Left lung (tissue), 10 donors: Measurements from ENCODE around the gene MAP6. TPM values are rescaled to one million over a fixed set of nuclear protein-coding genes. Genes with fewer than 3 reads are reported as not detected.

ENCODE experiments used
- ATAC-seq: fragments of 200-7000 bp; cut with Tn5 transposase; one replicate; pipeline ENCODE4 v1.9.1; 2020; ENCODE audit warnings: moderate library complexity
- DNase-seq, 4 donors: peaks; one replicate each; pipeline ENCODE4 v3.0.0-alpha.2; 2013 to 2020
- H3K27ac ChIP-seq, 2 donors: fragments of 200-600 bp; sonication (generic) in 1 of 2; one replicate each; pipeline versions ENCODE4 v1.5.0 to v1.8.0; 2020 to 2021
- H3K27me3 ChIP-seq, 2 donors: fragments of 200-600 bp; sonication (generic) in 1 of 2; one replicate each; pipeline versions ENCODE4 v1.5.0 to v1.8.0; 2020 to 2021
- H3K36me3 ChIP-seq, 2 donors: fragments of 200-600 bp; sonication (generic) in 1 of 2; one replicate each; pipeline versions ENCODE4 v1.5.0 to v1.8.0; 2020 to 2021
- H3K4me1 ChIP-seq, 2 donors: fragments of 200-600 bp; one replicate each; pipeline ENCODE4 v1.8.0; 2021
- H3K4me3 ChIP-seq, 2 donors: fragments of 200-600 bp; sonication (generic) in 1 of 2; one replicate each; pipeline versions ENCODE4 v1.5.0 to v1.8.0; 2020 to 2021; ENCODE audit warnings: mild to moderate bottlenecking in 1 of 2
- H3K9me3 ChIP-seq, 2 donors: fragments of 200-600 bp; sonication (generic) in 1 of 2; one replicate each; pipeline versions ENCODE4 v1.5.0 to v1.8.0; 2020 to 2021
- intact Hi-C, 2 donors: fragments of 100-400 bp; cut with DNase I; formaldehyde crosslinking; loops; one replicate each; pipeline versions ENCODE4 v1.11.2 to v1.14.2; 2022
- polyA plus RNA-seq, 6 donors: library from polyadenylated mRNA; unstranded; fragments of 120-200 nt; gene quantifications; one replicate each; pipeline ENCODE4 v1.2.1, GENCODE V29; 2013; ENCODE audit not compliant: insufficient read length in 6 of 6
- total RNA-seq, 2 donors: library from RNA; stranded (reverse); fragmentation: NEBNext Ultra II Directional; extraction: Animal tissue kit (Norgen Biotek cat#: 25700); gene quantifications; one replicate each; pipeline ENCODE4 v1.2.1, GENCODE V29; 2021
- TF ChIP-seq, protein P1 (sequence below), 2 donors: fragments of 200-600 bp; sonication (generic) in 1 of 2; IDR thresholded peaks; one replicate each; pipeline versions ENCODE4 v1.5.0 to v1.8.0; 2021; ENCODE audit warnings: antibody characterized with exemption in 2 of 2
- donor health status: DM: no; HTN: yes; CAD: no.
- donor health status: DM: no; HTN: no; CAD: no.

Gene MAP6
- total and polyA plus RNA-seq, 8 donors = 5.9 to 9.8 (median 7.8) TPM

DNA sequence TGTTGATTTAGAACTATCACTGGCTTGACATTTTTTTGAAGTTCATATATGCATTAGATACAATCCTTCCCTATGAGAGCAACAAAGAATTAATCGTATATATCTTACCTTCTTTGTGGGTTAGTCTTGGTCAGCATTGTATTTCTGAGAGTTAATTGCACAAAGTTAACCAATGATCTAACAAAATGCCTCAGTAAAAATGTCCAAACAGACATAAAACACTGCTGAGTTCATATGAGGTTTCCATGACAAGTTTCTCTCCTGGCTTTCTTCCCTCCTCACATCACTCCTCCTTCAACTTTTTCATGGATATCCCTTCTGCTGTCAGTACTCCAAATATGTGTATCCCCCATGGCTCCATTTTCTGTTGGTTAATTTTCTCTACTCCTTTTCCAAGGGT is 9.0 kb downstream of the MAP6 start:
- H3K9me3 ChIP-seq = no peaks in the 10 kb centered on the region
- intact Hi-C loops = no loop called here
- DNase-seq = no peak
- ATAC-seq = no peak
- TF ChIP-seq, protein P1, sequence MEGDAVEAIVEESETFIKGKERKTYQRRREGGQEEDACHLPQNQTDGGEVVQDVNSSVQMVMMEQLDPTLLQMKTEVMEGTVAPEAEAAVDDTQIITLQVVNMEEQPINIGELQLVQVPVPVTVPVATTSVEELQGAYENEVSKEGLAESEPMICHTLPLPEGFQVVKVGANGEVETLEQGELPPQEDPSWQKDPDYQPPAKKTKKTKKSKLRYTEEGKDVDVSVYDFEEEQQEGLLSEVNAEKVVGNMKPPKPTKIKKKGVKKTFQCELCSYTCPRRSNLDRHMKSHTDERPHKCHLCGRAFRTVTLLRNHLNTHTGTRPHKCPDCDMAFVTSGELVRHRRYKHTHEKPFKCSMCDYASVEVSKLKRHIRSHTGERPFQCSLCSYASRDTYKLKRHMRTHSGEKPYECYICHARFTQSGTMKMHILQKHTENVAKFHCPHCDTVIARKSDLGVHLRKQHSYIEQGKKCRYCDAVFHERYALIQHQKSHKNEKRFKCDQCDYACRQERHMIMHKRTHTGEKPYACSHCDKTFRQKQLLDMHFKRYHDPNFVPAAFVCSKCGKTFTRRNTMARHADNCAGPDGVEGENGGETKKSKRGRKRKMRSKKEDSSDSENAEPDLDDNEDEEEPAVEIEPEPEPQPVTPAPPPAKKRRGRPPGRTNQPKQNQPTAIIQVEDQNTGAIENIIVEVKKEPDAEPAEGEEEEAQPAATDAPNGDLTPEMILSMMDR (IDR thresholded peaks at IDR 0.05) = no peak
- no peaks in the 10 kb centered on the region for H3K36me3 ChIP-seq
- H3K27me3 ChIP-seq = peaks cover 2 to 23% of the 10 kb centered on the region in 2 donors
- H3K27ac ChIP-seq = no peak overlapping the region
- no peaks in the 10 kb centered on the region for H3K4me1 ChIP-seq
- no peak overlapping the region for H3K4me3 ChIP-seq

DNA sequence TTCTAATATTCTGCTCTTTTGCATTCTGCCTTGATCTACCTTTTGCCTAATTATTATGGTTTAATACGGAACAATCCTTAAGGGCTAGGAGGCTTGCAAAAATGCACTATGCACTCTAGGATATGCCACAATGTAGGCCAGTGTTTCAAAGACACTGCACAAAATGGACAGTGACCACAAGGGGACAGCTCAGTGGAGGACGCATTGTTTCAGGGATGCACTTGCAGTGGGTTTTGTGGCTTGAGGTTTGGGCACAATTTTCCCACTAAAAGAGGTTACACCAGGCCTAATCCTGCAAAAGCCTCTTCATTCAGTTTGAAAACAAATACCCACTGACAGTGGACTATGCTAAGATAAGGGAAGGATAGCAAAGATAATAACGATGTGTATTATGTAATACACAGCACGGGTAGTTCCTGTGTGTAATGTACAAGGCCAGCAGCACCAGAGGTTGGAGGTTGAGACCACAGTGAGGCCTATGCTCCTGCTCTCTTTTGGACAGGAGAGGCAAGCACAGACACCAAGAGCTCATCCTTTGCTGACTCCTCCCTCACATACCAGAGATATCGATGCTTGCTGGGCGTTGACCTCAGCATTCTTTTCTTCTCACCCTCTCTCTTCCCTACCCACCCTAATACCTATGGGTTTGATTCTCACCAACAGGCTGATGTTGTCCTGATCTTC is 12.7 kb downstream of the MAP6 start:
- TF ChIP-seq, protein P1 (IDR thresholded peaks at IDR 0.05) = no peak
- intact Hi-C loops = no loop called here
- no peak for ATAC-seq
- no peaks in the 10 kb centered on the region for H3K36me3 ChIP-seq
- H3K4me1 ChIP-seq = no peaks in the 10 kb centered on the region
- H3K27ac ChIP-seq = no peak overlapping the region
- H3K27me3 ChIP-seq = peaks cover 0 to 2% of the 10 kb centered on the region in 2 donors
- no peak for DNase-seq
- H3K9me3 ChIP-seq = no peaks in the 10 kb centered on the region
- H3K4me3 ChIP-seq = no peak overlapping the region

DNA sequence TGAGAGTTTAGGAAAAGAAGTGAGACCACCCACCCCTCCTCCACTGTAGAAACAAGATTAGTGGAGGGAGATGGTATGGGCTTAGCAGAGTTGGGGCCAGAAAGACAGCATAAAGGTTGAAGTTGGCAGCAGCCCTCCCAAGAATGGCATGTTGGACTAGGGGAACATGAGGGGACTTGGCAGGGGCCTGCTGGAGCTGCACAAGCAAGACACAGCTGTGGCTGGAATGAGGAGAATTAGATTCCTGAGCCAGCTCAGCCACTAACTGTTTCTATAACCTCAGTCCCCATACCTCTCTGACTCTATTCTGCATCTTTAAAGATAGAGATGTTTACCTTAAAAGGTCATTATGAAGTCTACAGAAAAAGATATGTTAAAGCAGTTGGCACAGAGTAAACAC is 13.2 kb downstream of the MAP6 start:
- H3K9me3 ChIP-seq = no peaks in the 10 kb centered on the region
- ATAC-seq = no peak
- no peaks in the 10 kb centered on the region for H3K4me1 ChIP-seq
- peaks cover 0 to 2% of the 10 kb centered on the region in 2 donors for H3K27me3 ChIP-seq
- peak in 1 of 4 donors; percentile 9 for DNase-seq
- intact Hi-C loops = no loop called here
- H3K27ac ChIP-seq = no peak overlapping the region
- no peak overlapping the region for H3K4me3 ChIP-seq
- H3K36me3 ChIP-seq = no peaks in the 10 kb centered on the region
- TF ChIP-seq, protein P1 (IDR thresholded peaks at IDR 0.05) = no peak

DNA sequence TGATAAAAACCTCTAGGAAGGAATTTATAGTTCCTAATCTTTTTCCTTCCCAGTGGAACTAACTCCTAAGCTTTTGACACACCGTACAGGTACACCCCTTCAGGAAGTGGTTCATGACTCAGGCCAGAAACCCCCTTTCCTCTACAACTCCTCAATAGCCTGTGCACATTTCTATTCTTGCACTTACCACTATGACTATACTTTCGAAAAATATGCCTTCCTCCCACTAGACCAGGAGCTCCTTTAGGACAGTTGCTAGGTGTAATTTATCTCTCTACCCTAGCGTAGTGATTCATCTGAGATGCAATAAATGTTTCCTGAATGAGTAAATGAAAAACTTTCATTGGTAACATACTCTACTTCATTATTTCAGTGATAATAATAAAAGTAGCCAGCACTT is 14.5 kb downstream of the MAP6 start:
- intact Hi-C loops = no loop called here
- ATAC-seq = peak; percentile 65
- no peaks in the 10 kb centered on the region for H3K4me1 ChIP-seq
- H3K9me3 ChIP-seq = no peaks in the 10 kb centered on the region
- DNase-seq = no peak
- no peak overlapping the region for H3K4me3 ChIP-seq
- H3K27ac ChIP-seq = no peak overlapping the region
- no peaks in the 10 kb centered on the region for H3K36me3 ChIP-seq
- TF ChIP-seq, protein P1 (IDR thresholded peaks at IDR 0.05) = no peak
- no peaks in the 10 kb centered on the region for H3K27me3 ChIP-seq

DNA sequence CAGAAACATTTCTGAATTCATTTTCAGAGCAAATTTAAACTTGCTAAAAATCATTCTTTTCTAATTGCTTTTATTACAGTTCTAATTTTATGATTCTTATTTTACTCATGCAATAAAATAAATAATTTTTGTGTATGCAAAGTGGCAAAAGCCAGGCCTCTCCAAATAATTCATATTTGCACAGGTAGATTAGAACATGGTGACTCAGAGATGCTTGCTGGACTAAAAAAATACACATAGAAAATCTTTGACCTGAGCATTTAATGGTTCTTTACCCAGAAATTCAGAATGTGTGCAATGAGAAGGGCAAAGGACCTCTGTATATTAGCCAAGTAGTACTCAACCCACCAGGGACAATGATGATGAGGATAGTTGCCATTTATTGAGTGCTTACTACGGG is 15.3 kb downstream of the MAP6 start:
- H3K9me3 ChIP-seq = no peaks in the 10 kb centered on the region
- no peaks in the 10 kb centered on the region for H3K4me1 ChIP-seq
- TF ChIP-seq, protein P1 (IDR thresholded peaks at IDR 0.05) = no peak
- H3K27me3 ChIP-seq = no peaks in the 10 kb centered on the region
- no peak overlapping the region for H3K27ac ChIP-seq
- DNase-seq = no peak
- ATAC-seq = peak; percentile 57
- H3K4me3 ChIP-seq = no peak overlapping the region
- H3K36me3 ChIP-seq = no peaks in the 10 kb centered on the region
- intact Hi-C loops = no loop called here
